Nephron (organoid): Measurements from ENCODE around the gene DDX19B.

Source experiments
- H3K27ac Mint-ChIP-seq, 3 experiments: 2 replicates each; pipeline ENCODE4 v1.8.0; 2020; ENCODE audit warnings: mixed read lengths in 3 of 3, mild to moderate bottlenecking in 2 of 3, moderate library complexity in 1 of 3
- H3K27me3 Mint-ChIP-seq: 2 replicates; pipeline ENCODE4 v1.8.0; 2021; ENCODE audit warnings: low read depth, mild to moderate bottlenecking, moderate library complexity, mixed read lengths
- H3K36me3 Mint-ChIP-seq: 2 replicates; pipeline ENCODE4 v1.8.0; 2020; ENCODE audit warnings: low read depth, mixed read lengths
- H3K4me1 Mint-ChIP-seq: 2 replicates; pipeline ENCODE4 v1.8.0; 2020; ENCODE audit warnings: mixed read lengths
- H3K4me3 Mint-ChIP-seq, 3 experiments: 2 replicates each; pipeline ENCODE4 v1.8.0; 2020; ENCODE audit warnings: mild to moderate bottlenecking in 3 of 3, mixed read lengths in 3 of 3, moderate library complexity in 2 of 3
- H3K9me3 Mint-ChIP-seq: 2 replicates; pipeline ENCODE4 v1.8.0; 2020; ENCODE audit warnings: mixed read lengths
- CTCF ChIP-seq, 3 experiments: fragments of 200-600 bp; sonication (generic); IDR thresholded peaks; one replicate each; pipeline ENCODE4 v1.5.0; 2021; ENCODE audit warnings: antibody characterized with exemption in 3 of 3; ENCODE audit not compliant: unreplicated experiment in 3 of 3

DDX19B gene

GRCh38 chr16:70380919-70381603, 82.1 kb downstream of the DDX19B start:
- peak overlapping the region; percentile 94 to 95 (median 95) for H3K4me3 Mint-ChIP-seq
- peak overlapping the region; percentile 96 to 97 (median 96) for H3K27ac Mint-ChIP-seq

DNA sequence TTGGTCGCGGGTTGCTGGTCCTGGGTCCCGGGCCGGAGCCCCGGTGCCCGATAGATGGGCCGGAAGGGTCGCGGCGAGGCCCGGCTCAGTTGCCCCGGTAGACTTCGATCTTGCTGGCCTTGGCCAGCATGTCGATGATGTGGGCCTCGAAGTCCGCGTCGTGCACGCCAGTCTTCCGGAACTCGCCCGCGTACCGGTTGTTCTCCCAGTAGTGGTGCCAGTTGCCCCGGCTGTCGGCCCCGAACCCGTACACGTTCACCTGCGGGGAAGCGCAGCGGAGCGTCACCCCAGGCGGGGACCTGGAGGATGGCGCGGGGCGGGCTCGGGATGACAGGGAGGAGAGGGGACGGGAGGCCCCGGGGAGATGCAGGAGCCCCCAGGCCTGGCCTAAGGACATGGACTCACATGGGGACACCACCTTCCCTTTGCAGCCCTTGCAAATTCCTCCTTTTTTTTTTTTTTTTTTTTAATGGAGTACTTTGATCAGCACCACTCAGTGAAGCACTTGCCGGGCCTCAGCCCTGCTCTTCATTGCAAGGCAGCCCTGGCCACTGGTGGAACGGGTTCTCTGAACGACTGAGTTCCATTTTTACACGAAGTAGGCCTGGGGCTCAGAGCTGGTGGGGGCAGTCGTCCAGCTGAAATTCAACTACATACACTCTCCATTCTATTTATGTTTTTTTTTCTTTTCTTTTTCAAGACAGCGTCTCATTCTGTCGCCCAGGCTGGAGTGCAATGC, 82.8 kb downstream of the DDX19B start:
- Mint-ChIP-seq H3K9me3 (no peaks in the 10 kb centered on the region), H3K36me3 (peaks cover 27% of the 10 kb centered on the region), H3K4me3 (peak overlapping the region; percentile 94 to 95 (median 95)), H3K4me1 (peaks cover 5% of the 10 kb centered on the region), H3K27me3 (no peaks in the 10 kb centered on the region), H3K27ac (peak overlapping the region in 2 of 3 experiments; percentile 96 to 97)
- TF ChIP-seq CTCF (IDR thresholded peaks at IDR 0.05; ENCODE audit: unreplicated experiment in 3 of 3): no peak

More at GRCh38 chr16:70380919-70381603, 82.1 kb downstream of the DDX19B start:
- Mint-ChIP-seq H3K36me3 (peaks cover 31% of the 10 kb centered on the region), H3K27me3 (no peaks in the 10 kb centered on the region), H3K4me1 (peaks cover 5% of the 10 kb centered on the region), H3K9me3 (no peaks in the 10 kb centered on the region)
- peak in 2 of 3 experiments; percentile 12 to 20 for TF ChIP-seq CTCF (IDR thresholded peaks at IDR 0.05; ENCODE audit: unreplicated experiment in 3 of 3)

DNA sequence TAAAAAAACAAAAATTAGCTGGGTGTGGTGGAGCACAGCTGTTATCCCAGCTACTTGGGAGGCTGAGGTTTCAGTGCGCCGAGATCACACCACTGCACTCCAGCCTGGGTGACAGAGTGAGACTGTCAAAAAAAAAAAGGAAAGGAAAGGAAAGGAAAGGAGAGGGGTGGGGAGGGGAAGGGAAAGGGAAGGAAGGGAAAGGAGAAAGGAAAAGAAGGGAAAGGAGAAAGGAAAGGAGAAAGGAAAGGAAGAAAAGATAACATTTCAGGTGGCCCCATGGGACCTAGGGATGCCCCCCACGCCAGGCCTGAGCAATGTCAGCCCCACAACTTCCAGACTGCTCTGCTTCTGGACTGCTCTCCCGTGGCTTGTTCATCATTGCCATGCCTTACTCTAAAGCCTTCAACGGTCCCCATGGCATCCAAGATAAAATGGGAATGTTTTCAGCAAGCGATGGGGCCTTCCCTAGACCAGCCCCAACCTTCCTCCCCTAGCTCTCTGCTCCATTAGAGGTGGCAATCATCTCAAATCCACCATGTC, 84.5 kb downstream of the DDX19B start:
- peak overlapping the region; percentile 18 to 57 (median 28) for H3K4me3 Mint-ChIP-seq
- no peak for TF ChIP-seq CTCF (IDR thresholded peaks at IDR 0.05; ENCODE audit: unreplicated experiment in 3 of 3)
- peaks cover 5% of the 10 kb centered on the region for H3K4me1 Mint-ChIP-seq
- no peaks in the 10 kb centered on the region for H3K9me3 Mint-ChIP-seq
- H3K36me3 Mint-ChIP-seq: peaks cover 32% of the 10 kb centered on the region
- H3K27ac Mint-ChIP-seq: peak overlapping the region in 1 of 3 experiments; percentile 50
- H3K27me3 Mint-ChIP-seq: no peaks in the 10 kb centered on the region
